OCI-LY7 (cell line): ENCODE data around the gene HES1. TPM values are rescaled to one million over a fixed set of nuclear protein-coding genes. Genes with fewer than 3 reads are reported as not detected.

ENCODE experiments used
- BruUV-seq: library from RNA; stranded (reverse); fragments of 400-500 nt; replicated peaks from 2 replicates; lab custom pipeline; 2021; lab: Mats Ljungman, UMichigan
- CTCF ChIA-PET: fragments of 300-600 bp; sonication (Branson Sonifier 250); formaldehyde crosslinking; loops from one replicate; lab custom pipeline; 2022; ENCODE audit warnings: antibody characterized with exemption; ENCODE audit not compliant: unreplicated experiment; lab: Charles Lee
- POLR2A ChIA-PET: fragments of 300-600 bp; sonication (Branson Sonifier 250); formaldehyde crosslinking; loops from one replicate; lab custom pipeline; 2022; ENCODE audit warnings: antibody characterized with exemption; lab: Charles Lee
- DNase-seq: peaks from one replicate; pipeline ENCODE4 v3.0.0-alpha.2; 2015; ENCODE audit warnings: low spot score
- H2AFZ ChIP-seq: fragments of 200-600 bp; sonication (generic), shearing (Covaris generic); 2 replicates; pipeline ENCODE4 v1.6.1; 2014; ENCODE audit warnings: mild to moderate bottlenecking, antibody characterized with exemption, low read length, moderate library complexity
- H3K27ac ChIP-seq: fragments of 200-600 bp; sonication (generic); 2 replicates; pipeline ENCODE4 v1.5.1; 2014; ENCODE audit warnings: mixed run types, low read depth, mild to moderate bottlenecking, moderate library complexity, low read length, inconsistent platforms; ENCODE audit not compliant: poor library complexity, severe bottlenecking
- H3K36me3 ChIP-seq: fragments of 200-600 bp; sonication (generic); 2 replicates; pipeline ENCODE4 v1.6.1; 2014; ENCODE audit warnings: mild to moderate bottlenecking, antibody characterized with exemption, low read length, moderate library complexity, mixed read lengths; ENCODE audit not compliant: insufficient read depth
- H3K4me1 ChIP-seq: fragments of 200-600 bp; sonication (generic); 2 replicates; pipeline ENCODE4 v1.5.1; 2014; ENCODE audit warnings: mild to moderate bottlenecking, low read length; ENCODE audit not compliant: insufficient read depth, poor library complexity, severe bottlenecking
- H3K4me2 ChIP-seq: fragments of 200-600 bp; sonication (generic); 2 replicates; pipeline ENCODE4 v1.6.1; 2014; ENCODE audit warnings: mild to moderate bottlenecking, low read length
- H3K4me3 ChIP-seq: fragments of 200-600 bp; sonication (generic); 2 replicates; pipeline ENCODE4 v1.5.1; 2014; ENCODE audit warnings: mild to moderate bottlenecking, low read depth, low read length; ENCODE audit not compliant: poor library complexity, severe bottlenecking
- H3K79me2 ChIP-seq: fragments of 200-600 bp; sonication (generic); 2 replicates; pipeline ENCODE4 v1.6.1; 2016; ENCODE audit warnings: low read depth, mild to moderate bottlenecking, low read length, moderate library complexity, mixed read lengths; ENCODE audit not compliant: insufficient read depth
- H3K9me2 ChIP-seq: fragments of 200-600 bp; sonication (generic); 2 replicates; pipeline ENCODE4 v1.6.1; 2016; ENCODE audit warnings: mild to moderate bottlenecking, low read length, mixed read lengths; ENCODE audit not compliant: insufficient read depth
- H3K9me3 ChIP-seq: fragments of 200-600 bp; sonication (generic); 2 replicates; pipeline ENCODE4 v1.6.1; 2014; ENCODE audit warnings: mild to moderate bottlenecking, mixed run types, low read length, mixed read lengths
- H4K20me1 ChIP-seq: fragments of 200-600 bp; sonication (generic); 2 replicates; pipeline ENCODE4 v1.6.1; 2014; ENCODE audit warnings: mild to moderate bottlenecking, antibody characterized with exemption, low read length, moderate library complexity, mixed read lengths; ENCODE audit not compliant: insufficient read depth
- CTCF ChIP-seq: fragments of 200-600 bp; sonication (generic); conservative IDR thresholded peaks from 2 replicates; pipeline ENCODE4 v1.5.1; 2014; ENCODE audit warnings: mild to moderate bottlenecking, antibody characterized with exemption, low read length, moderate library complexity, mixed read lengths
- EZH2phosphoT487 ChIP-seq: fragments of 200-600 bp; sonication (generic); IDR thresholded peaks from 2 replicates; pipeline ENCODE4 v1.6.1; 2018; ENCODE audit warnings: low read depth, borderline replicate concordance, mild to moderate bottlenecking, mixed run types, antibody characterized with exemption, low read length, moderate library complexity, mixed read lengths
- intact Hi-C: fragments of 100-400 bp; cut with micrococcal nuclease; formaldehyde crosslinking; loops from one replicate; pipeline ENCODE4 v1.10.0; 2022; ENCODE audit not compliant: unreplicated experiment
- total RNA-seq, 2 experiments: library from RNA; depleted of rRNA in 1 of 2; stranded (reverse); fragments of >200 nt in 1 of 2; shearing (Covaris generic) in 1 of 2; gene quantifications; 2 replicates each; pipeline ENCODE4 v1.2.3, GENCODE V29; 2014 to 2022

HES1 gene
- total RNA-seq, 2 experiments from 2014 or later = 1.1 to 3.0 TPM

DNA sequence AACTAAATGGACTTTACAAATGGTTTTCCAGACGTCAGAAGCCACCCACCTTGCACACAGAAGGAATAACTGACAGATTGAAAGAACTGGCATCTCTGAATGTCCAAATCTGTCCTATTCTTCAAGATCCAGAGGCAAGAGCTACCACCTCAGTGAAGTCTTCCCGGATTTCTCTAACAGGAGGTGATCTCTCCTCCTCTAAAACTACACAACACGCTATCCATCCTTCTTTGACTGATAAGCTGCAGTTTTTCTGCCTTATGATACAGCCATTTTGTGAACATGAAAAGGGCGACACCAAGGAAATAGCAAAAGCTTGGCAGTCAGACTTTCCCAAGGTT is 37.1 kb upstream of the HES1 start:
- H3K79me2 ChIP-seq = no peaks in the 10 kb centered on the region
- CTCF ChIA-PET = interaction anchor here (0.6 to 2.0 kb wide), 2 partner anchors 13 to 38 kb away, joined by 3 to 6 read pairs; no protein-coding TSS in a partner anchor
- H3K4me2 ChIP-seq = peak overlapping the region; percentile 97; the same call in 1 of the 2 replicates
- POLR2A ChIA-PET = interaction anchor here (1.4 to 9.4 kb wide), 5 partner anchors 9 to 39 kb away, joined by 4 to 141 read pairs (median 19); partner anchors contain the start of gene HES1
- TF ChIP-seq CTCF (no peak), EZH2phosphoT487 (no peak)
- H3K4me3 ChIP-seq = no peak overlapping the region
- intact Hi-C loops = no loop called here
- no peak overlapping the region for H3K27ac ChIP-seq
- BruUV-seq = no TSS peak
- H3K4me1 ChIP-seq = peaks cover 76% of the 10 kb centered on the region
- no peak for DNase-seq
- H3K36me3 ChIP-seq = no peaks in the 10 kb centered on the region
- H2AFZ ChIP-seq = peak overlapping the region; percentile 66; the same call in 1 of the 2 replicates
- no peaks in the 10 kb centered on the region for H3K9me3 ChIP-seq
- H4K20me1 ChIP-seq = no peaks in the 10 kb centered on the region
- H3K9me2 ChIP-seq = no peaks in the 10 kb centered on the region

GRCh38 chr3:194099215-194099614 is 36.7 kb upstream of the HES1 start:
- intact Hi-C loops = no loop called here
- DNase-seq = no peak
- Histone ChIP-seq H4K20me1 (no peaks in the 10 kb centered on the region), H3K4me3 (no peak overlapping the region), H3K9me2 (no peaks in the 10 kb centered on the region), H3K4me2 (peak overlapping the region; percentile 97), H2AFZ (peak overlapping the region; percentile 66; the same call in 1 of the 2 replicates), H3K27ac (peak overlapping the region; percentile 96), H3K36me3 (no peaks in the 10 kb centered on the region), H3K9me3 (no peaks in the 10 kb centered on the region), H3K4me1 (peaks cover 76% of the 10 kb centered on the region), H3K79me2 (no peaks in the 10 kb centered on the region)
- ChIA-PET POLR2A (interaction anchor here (1.0 to 9.4 kb wide), 6 partner anchors 15 to 39 kb away, joined by 4 to 141 read pairs (median 22); partner anchors contain the start of gene HES1), CTCF (interaction anchor here (0.6 to 2.0 kb wide), 2 partner anchors 14 to 38 kb away, joined by 3 to 6 read pairs; no protein-coding TSS in a partner anchor)
- TF ChIP-seq CTCF (no peak), EZH2phosphoT487 (no peak)
- BruUV-seq = no TSS peak

GRCh38 chr3:194100856-194101390 is 35.0 kb upstream of the HES1 start:
- Histone ChIP-seq H3K4me1 (peaks cover 74% of the 10 kb centered on the region), H4K20me1 (no peaks in the 10 kb centered on the region), H3K9me3 (no peaks in the 10 kb centered on the region), H2AFZ (peak overlapping the region; percentile 66), H3K4me2 (peak overlapping the region; percentile 97), H3K4me3 (peak overlapping the region; percentile 51), H3K9me2 (no peaks in the 10 kb centered on the region), H3K36me3 (no peaks in the 10 kb centered on the region), H3K79me2 (peaks cover 15% of the 10 kb centered on the region), H3K27ac (peak overlapping the region; percentile 96)
- intact Hi-C loops = no loop called here
- peak; percentile 70 for DNase-seq
- TF ChIP-seq CTCF (no peak), EZH2phosphoT487 (no peak)
- CTCF ChIA-PET = interaction anchor here (0.7 to 2.5 kb wide), 8 partner anchors 11 to 66 kb away, joined by 3 to 16 read pairs (median 6); no protein-coding TSS in a partner anchor
- POLR2A ChIA-PET = interaction anchor here (0.7 to 9.4 kb wide), 16 partner anchors 8 to 204 kb away, joined by 3 to 141 read pairs (median 5); partner anchors contain the start of gene HES1
- no TSS peak for BruUV-seq
